OCI-LY1 (cell line): ENCODE results near the gene GADD45A.
"Not testable (repeated sequence)": the region's sequence is repeated elsewhere in the genome, so short reads cannot be mapped to it uniquely, and the experiment has no call there.

Experiments
- CTCF ChIP-seq: fragments of 200-600 bp; sonication (generic), shearing (Covaris generic); IDR thresholded peaks from 2 replicates; pipeline ENCODE4 v1.5.1; 2017; ENCODE audit warnings: mild to moderate bottlenecking, antibody characterized with exemption, low read length, moderate library complexity, mixed read lengths
- EZH2 ChIP-seq: fragments of 200-600 bp; sonication (generic), shearing (Covaris generic); IDR thresholded peaks from 2 replicates; pipeline ENCODE4 v1.8.0; 2017; ENCODE audit warnings: borderline replicate concordance, mixed run types, mild to moderate bottlenecking, antibody characterized with exemption, low read length, moderate library complexity, mixed read lengths

GRCh38 chr1:67665307-67665706, 19.7 kb upstream of the GADD45A start:
- TF ChIP-seq CTCF, EZH2: not testable (repeated sequence)
